ENCODE data around the gene SHE.

- TF ChIP-seq POLR2A (IDR thresholded peaks at IDR 0.05), result no peak
- TF ChIP-seq CTCF (IDR thresholded peaks at IDR 0.05), result no peak
Observed at GRCh38 chr1:154517661-154518060, 15.4 kb upstream of the SHE start.
